ENCODE results near the gene VPS13A.
"Not testable (repeated sequence)": the region's sequence is repeated elsewhere in the genome, so short reads cannot be mapped to it uniquely, and the experiment has no call there.

Gene VPS13A

GRCh38 chr9:77438653-77439052, 261.3 kb downstream of the VPS13A start:
- Histone ChIP-seq H3K4ac (ENCODE audit: low read length) (no peak overlapping the region), H2BK12ac (ENCODE audit: low read length) (no peak overlapping the region), H3K36me3 (replicated peaks in 1 of 2; ENCODE audit: control insufficient read depth in 2 of 2, insufficient read depth in 2 of 2, low read length in 2 of 2) (no peaks in the 10 kb centered on the region), H2AK5ac (ENCODE audit: low read depth, low read length) (no peak overlapping the region), H3K9me3 (replicated peaks in 1 of 2; ENCODE audit: control insufficient read depth in 2 of 2, insufficient read depth in 1 of 2, low read depth in 1 of 2, low read length in 2 of 2) (no peaks in the 10 kb centered on the region), H2BK15ac (ENCODE audit: low read length) (no peak overlapping the region), H3K4me3 (ENCODE audit: low read length in 2 of 2) (no peak overlapping the region), H2BK120ac (ENCODE audit: low read depth, low read length) (no peak overlapping the region), H4K8ac (ENCODE audit: low read depth, low read length) (no peak overlapping the region), H3K27ac (replicated peaks; ENCODE audit: low read length) (no peak overlapping the region), H2AFZ (ENCODE audit: low read length) (no peak overlapping the region), H3K9ac (ENCODE audit: low read depth, low read length, poor library complexity) (no peak overlapping the region), H3K4me1 (ENCODE audit: control insufficient read depth in 2 of 2, insufficient read depth in 1 of 2, low read depth in 1 of 2, low read length in 2 of 2) (peaks cover 0 to 5% of the 10 kb centered on the region in 2 donors), H3K23ac (ENCODE audit: low read depth, low read length, poor library complexity) (no peak overlapping the region), H2BK5ac (ENCODE audit: low read length) (no peak overlapping the region), H3K14ac (ENCODE audit: low read length) (no peak overlapping the region), H3K4me2 (ENCODE audit: insufficient read depth, low read length, poor library complexity, severe bottlenecking) (no peak overlapping the region), H3K18ac (ENCODE audit: low read length) (no peak overlapping the region), H3K27me3 (ENCODE audit: control insufficient read depth in 3 of 3, insufficient read depth in 3 of 3, low read depth in 1 of 3, low read length in 3 of 3) (peaks cover 0 to 2% (median 0%) of the 10 kb centered on the region in 3 experiments), H3K79me1 (ENCODE audit: low read depth, low read length) (no peaks in the 10 kb centered on the region), H4K91ac (ENCODE audit: low read depth, low read length, poor library complexity) (no peak overlapping the region)
- no peak for DNase-seq (ENCODE audit: low spot score)
- no CpG with 5 or more reads among the region's 3 CpGs for WGBS, 2 donors (ENCODE audit: extremely low coverage in 2 of 2, insufficient read length in 2 of 2, insufficient replicate concordance in 1 of 2)

- DNase-seq (ENCODE audit: low spot score): no peak
- Histone ChIP-seq H3K4me2 (ENCODE audit: insufficient read depth, low read length, poor library complexity, severe bottlenecking) (no peak overlapping the region), H2BK12ac (ENCODE audit: low read length) (no peak overlapping the region), H3K18ac (ENCODE audit: low read length) (no peak overlapping the region), H2BK15ac (ENCODE audit: low read length) (no peak overlapping the region), H2BK120ac (ENCODE audit: low read depth, low read length) (no peak overlapping the region), H4K91ac (ENCODE audit: low read depth, low read length, poor library complexity) (no peak overlapping the region), H3K4ac (ENCODE audit: low read length) (no peak overlapping the region), H3K9me3 (replicated peaks in 1 of 2; ENCODE audit: control insufficient read depth in 2 of 2, insufficient read depth in 1 of 2, low read depth in 1 of 2, low read length in 2 of 2) (no peaks in the 10 kb centered on the region), H3K79me1 (ENCODE audit: low read depth, low read length) (no peaks in the 10 kb centered on the region), H4K8ac (ENCODE audit: low read depth, low read length) (no peak overlapping the region), H3K4me3 (ENCODE audit: low read length in 2 of 2) (no peak overlapping the region), H3K36me3 (replicated peaks in 1 of 2; ENCODE audit: control insufficient read depth in 2 of 2, insufficient read depth in 2 of 2, low read length in 2 of 2) (no peaks in the 10 kb centered on the region), H2AK5ac (ENCODE audit: low read depth, low read length) (no peak overlapping the region), H3K27me3 (ENCODE audit: control insufficient read depth in 3 of 3, insufficient read depth in 3 of 3, low read depth in 1 of 3, low read length in 3 of 3) (peaks cover 0 to 2% (median 0%) of the 10 kb centered on the region in 3 experiments), H3K9ac (ENCODE audit: low read depth, low read length, poor library complexity) (no peak overlapping the region), H2BK5ac (ENCODE audit: low read length) (no peak overlapping the region), H3K14ac (ENCODE audit: low read length) (no peak overlapping the region), H2AFZ (ENCODE audit: low read length) (peak overlapping the region; percentile 70), H3K4me1 (ENCODE audit: control insufficient read depth in 2 of 2, insufficient read depth in 1 of 2, low read depth in 1 of 2, low read length in 2 of 2) (peaks cover 0 to 5% of the 10 kb centered on the region in 2 donors), H3K27ac (replicated peaks; ENCODE audit: low read length) (no peak overlapping the region), H3K23ac (ENCODE audit: low read depth, low read length, poor library complexity) (no peak overlapping the region)
- no CpG with 5 or more reads among the region's 10 CpGs for WGBS, 2 donors (ENCODE audit: extremely low coverage in 2 of 2, insufficient read length in 2 of 2, insufficient replicate concordance in 1 of 2)
Observed at GRCh38 chr9:77440057-77440456, 262.7 kb downstream of the VPS13A start.

- H3K27ac ChIP-seq (replicated peaks; ENCODE audit: low read length); H2BK12ac ChIP-seq (ENCODE audit: low read length); H3K9me3 ChIP-seq (replicated peaks in 1 of 2; ENCODE audit: control insufficient read depth in 2 of 2, insufficient read depth in 1 of 2, low read depth in 1 of 2, low read length in 2 of 2); H2AK5ac ChIP-seq (ENCODE audit: low read depth, low read length); H2BK120ac ChIP-seq (ENCODE audit: low read depth, low read length); H3K14ac ChIP-seq (ENCODE audit: low read length); H3K23ac ChIP-seq (ENCODE audit: low read depth, low read length, poor library complexity); H3K9ac ChIP-seq (ENCODE audit: low read depth, low read length, poor library complexity); H3K27me3 ChIP-seq (ENCODE audit: control insufficient read depth in 3 of 3, insufficient read depth in 3 of 3, low read depth in 1 of 3, low read length in 3 of 3); H3K4me3 ChIP-seq (ENCODE audit: low read length in 2 of 2); H2BK15ac ChIP-seq (ENCODE audit: low read length); H3K4me1 ChIP-seq (ENCODE audit: control insufficient read depth in 2 of 2, insufficient read depth in 1 of 2, low read depth in 1 of 2, low read length in 2 of 2); H2BK5ac ChIP-seq (ENCODE audit: low read length); H4K91ac ChIP-seq (ENCODE audit: low read depth, low read length, poor library complexity); H3K18ac ChIP-seq (ENCODE audit: low read length); H4K8ac ChIP-seq (ENCODE audit: low read depth, low read length); H2AFZ ChIP-seq (ENCODE audit: low read length); H3K79me1 ChIP-seq (ENCODE audit: low read depth, low read length); H3K4ac ChIP-seq (ENCODE audit: low read length); DNase-seq (ENCODE audit: low spot score); H3K36me3 ChIP-seq (replicated peaks in 1 of 2; ENCODE audit: control insufficient read depth in 2 of 2, insufficient read depth in 2 of 2, low read length in 2 of 2); H3K4me2 ChIP-seq (ENCODE audit: insufficient read depth, low read length, poor library complexity, severe bottlenecking): not testable (repeated sequence)
- no CpG with 5 or more reads among the region's 7 CpGs for WGBS, 2 donors (ENCODE audit: extremely low coverage in 2 of 2, insufficient read length in 2 of 2, insufficient replicate concordance in 1 of 2)
Observed at GRCh38 chr9:77441124-77441523, 263.8 kb downstream of the VPS13A start.

- H3K27me3 ChIP-seq (ENCODE audit: control insufficient read depth in 3 of 3, insufficient read depth in 3 of 3, low read depth in 1 of 3, low read length in 3 of 3): peaks cover 0 to 6% (median 0%) of the 10 kb centered on the region in 3 experiments
- no peak overlapping the region for H4K91ac ChIP-seq (ENCODE audit: low read depth, low read length, poor library complexity)
- H3K4ac ChIP-seq (ENCODE audit: low read length): no peak overlapping the region
- no peak overlapping the region for H2BK5ac ChIP-seq (ENCODE audit: low read length)
- H2BK15ac ChIP-seq (ENCODE audit: low read length): no peak overlapping the region
- H2AK5ac ChIP-seq (ENCODE audit: low read depth, low read length): no peak overlapping the region
- H4K8ac ChIP-seq (ENCODE audit: low read depth, low read length): no peak overlapping the region
- no CpG with 5 or more reads among the region's 1 CpG for WGBS, 2 donors (ENCODE audit: extremely low coverage in 2 of 2, insufficient read length in 2 of 2, insufficient replicate concordance in 1 of 2)
- H3K18ac ChIP-seq (ENCODE audit: low read length): no peak overlapping the region
- H3K4me2 ChIP-seq (ENCODE audit: insufficient read depth, low read length, poor library complexity, severe bottlenecking): no peak overlapping the region
- no peak overlapping the region for H3K4me3 ChIP-seq (ENCODE audit: low read length in 2 of 2)
- no peak overlapping the region for H3K9ac ChIP-seq (ENCODE audit: low read depth, low read length, poor library complexity)
- H3K14ac ChIP-seq (ENCODE audit: low read length): no peak overlapping the region
- H2BK12ac ChIP-seq (ENCODE audit: low read length): no peak overlapping the region
- H3K36me3 ChIP-seq (replicated peaks in 1 of 2; ENCODE audit: control insufficient read depth in 2 of 2, insufficient read depth in 2 of 2, low read length in 2 of 2): no peaks in the 10 kb centered on the region
- H2AFZ ChIP-seq (ENCODE audit: low read length): no peak overlapping the region
- no peaks in the 10 kb centered on the region for H3K79me1 ChIP-seq (ENCODE audit: low read depth, low read length)
- peaks cover 0 to 5% of the 10 kb centered on the region in 2 donors for H3K4me1 ChIP-seq (ENCODE audit: control insufficient read depth in 2 of 2, insufficient read depth in 1 of 2, low read depth in 1 of 2, low read length in 2 of 2)
- no peak overlapping the region for H3K27ac ChIP-seq (replicated peaks; ENCODE audit: low read length)
- H2BK120ac ChIP-seq (ENCODE audit: low read depth, low read length): no peak overlapping the region
- no peak overlapping the region for H3K23ac ChIP-seq (ENCODE audit: low read depth, low read length, poor library complexity)
- no peaks in the 10 kb centered on the region for H3K9me3 ChIP-seq (replicated peaks in 1 of 2; ENCODE audit: control insufficient read depth in 2 of 2, insufficient read depth in 1 of 2, low read depth in 1 of 2, low read length in 2 of 2)
- DNase-seq (ENCODE audit: low spot score): no peak
Observed at GRCh38 chr9:77442436-77442835, 265.1 kb downstream of the VPS13A start.
